OCI-LY7 (cell line): ENCODE results near the gene KCNK13. TPM values are rescaled to one million over a fixed set of nuclear protein-coding genes. Genes with fewer than 3 reads are reported as not detected.

ENCODE experiments used
- BruUV-seq: library from RNA; stranded (reverse); fragments of 400-500 nt; replicated peaks from 2 replicates; lab custom pipeline; 2021; lab: Mats Ljungman, UMichigan
- CTCF ChIA-PET: fragments of 300-600 bp; sonication (Branson Sonifier 250); formaldehyde crosslinking; loops from one replicate; lab custom pipeline; 2022; ENCODE audit warnings: antibody characterized with exemption; ENCODE audit not compliant: unreplicated experiment; lab: Charles Lee
- POLR2A ChIA-PET: fragments of 300-600 bp; sonication (Branson Sonifier 250); formaldehyde crosslinking; loops from one replicate; lab custom pipeline; 2022; ENCODE audit warnings: antibody characterized with exemption; lab: Charles Lee
- DNase-seq: peaks from one replicate; pipeline ENCODE4 v3.0.0-alpha.2; 2015; ENCODE audit warnings: low spot score
- H2AFZ ChIP-seq: fragments of 200-600 bp; sonication (generic), shearing (Covaris generic); 2 replicates; pipeline ENCODE4 v1.6.1; 2014; ENCODE audit warnings: mild to moderate bottlenecking, antibody characterized with exemption, low read length, moderate library complexity
- H3K27ac ChIP-seq: fragments of 200-600 bp; sonication (generic); 2 replicates; pipeline ENCODE4 v1.5.1; 2014; ENCODE audit warnings: mixed run types, low read depth, mild to moderate bottlenecking, moderate library complexity, low read length, inconsistent platforms; ENCODE audit not compliant: poor library complexity, severe bottlenecking
- H3K36me3 ChIP-seq: fragments of 200-600 bp; sonication (generic); 2 replicates; pipeline ENCODE4 v1.6.1; 2014; ENCODE audit warnings: mild to moderate bottlenecking, antibody characterized with exemption, low read length, moderate library complexity, mixed read lengths; ENCODE audit not compliant: insufficient read depth
- H3K4me1 ChIP-seq: fragments of 200-600 bp; sonication (generic); 2 replicates; pipeline ENCODE4 v1.5.1; 2014; ENCODE audit warnings: mild to moderate bottlenecking, low read length; ENCODE audit not compliant: insufficient read depth, poor library complexity, severe bottlenecking
- H3K4me2 ChIP-seq: fragments of 200-600 bp; sonication (generic); 2 replicates; pipeline ENCODE4 v1.6.1; 2014; ENCODE audit warnings: mild to moderate bottlenecking, low read length
- H3K4me3 ChIP-seq: fragments of 200-600 bp; sonication (generic); 2 replicates; pipeline ENCODE4 v1.5.1; 2014; ENCODE audit warnings: mild to moderate bottlenecking, low read depth, low read length; ENCODE audit not compliant: poor library complexity, severe bottlenecking
- H3K79me2 ChIP-seq: fragments of 200-600 bp; sonication (generic); 2 replicates; pipeline ENCODE4 v1.6.1; 2016; ENCODE audit warnings: low read depth, mild to moderate bottlenecking, low read length, moderate library complexity, mixed read lengths; ENCODE audit not compliant: insufficient read depth
- H3K9me2 ChIP-seq: fragments of 200-600 bp; sonication (generic); 2 replicates; pipeline ENCODE4 v1.6.1; 2016; ENCODE audit warnings: mild to moderate bottlenecking, low read length, mixed read lengths; ENCODE audit not compliant: insufficient read depth
- H3K9me3 ChIP-seq: fragments of 200-600 bp; sonication (generic); 2 replicates; pipeline ENCODE4 v1.6.1; 2014; ENCODE audit warnings: mild to moderate bottlenecking, mixed run types, low read length, mixed read lengths
- H4K20me1 ChIP-seq: fragments of 200-600 bp; sonication (generic); 2 replicates; pipeline ENCODE4 v1.6.1; 2014; ENCODE audit warnings: mild to moderate bottlenecking, antibody characterized with exemption, low read length, moderate library complexity, mixed read lengths; ENCODE audit not compliant: insufficient read depth
- CTCF ChIP-seq: fragments of 200-600 bp; sonication (generic); conservative IDR thresholded peaks from 2 replicates; pipeline ENCODE4 v1.5.1; 2014; ENCODE audit warnings: mild to moderate bottlenecking, antibody characterized with exemption, low read length, moderate library complexity, mixed read lengths
- EZH2phosphoT487 ChIP-seq: fragments of 200-600 bp; sonication (generic); IDR thresholded peaks from 2 replicates; pipeline ENCODE4 v1.6.1; 2018; ENCODE audit warnings: low read depth, borderline replicate concordance, mild to moderate bottlenecking, mixed run types, antibody characterized with exemption, low read length, moderate library complexity, mixed read lengths
- intact Hi-C: fragments of 100-400 bp; cut with micrococcal nuclease; formaldehyde crosslinking; loops from one replicate; pipeline ENCODE4 v1.10.0; 2022; ENCODE audit not compliant: unreplicated experiment
- total RNA-seq, 2 experiments: library from RNA; depleted of rRNA in 1 of 2; stranded (reverse); fragments of >200 nt in 1 of 2; shearing (Covaris generic) in 1 of 2; gene quantifications; 2 replicates each; pipeline ENCODE4 v1.2.3, GENCODE V29; 2014 to 2022

KCNK13 gene
- total RNA-seq, 2 experiments from 2014 or later = not detected

GRCh38 chr14:90058876-90059458 is 2.8 kb upstream of the KCNK13 start:
- no TSS peak for BruUV-seq

GRCh38 chr14:90060312-90060964 is 1.4 kb upstream of the KCNK13 start:
- BruUV-seq = no TSS peak

More at GRCh38 chr14:90058876-90059458, 2.8 kb upstream of the KCNK13 start:
- Histone ChIP-seq H3K9me3 (peaks cover 4% of the 10 kb centered on the region; the same call in 1 of the 2 replicates), H3K36me3 (no peaks in the 10 kb centered on the region), H4K20me1 (no peaks in the 10 kb centered on the region; the same call in 1 of the 2 replicates), H3K4me2 (peak overlapping the region; percentile 41; the same call in 1 of the 2 replicates), H3K4me3 (no peak overlapping the region), H2AFZ (no peak overlapping the region), H3K9me2 (no peaks in the 10 kb centered on the region), H3K27ac (no peak overlapping the region), H3K4me1 (no peaks in the 10 kb centered on the region), H3K79me2 (no peaks in the 10 kb centered on the region)
- intact Hi-C loops = no loop called here
- CTCF ChIA-PET = no interaction called here
- no peak for DNase-seq
- TF ChIP-seq EZH2phosphoT487 (no peak), CTCF (no peak)
- POLR2A ChIA-PET = interaction anchor here (0.9 kb wide), 1 partner anchor 11 kb away, joined by 3 read pairs; no protein-coding TSS in a partner anchor

More at GRCh38 chr14:90060312-90060964, 1.4 kb upstream of the KCNK13 start:
- no peaks in the 10 kb centered on the region; the same call in 1 of the 2 replicates for H4K20me1 ChIP-seq
- intact Hi-C loops = no loop called here
- H3K4me2 ChIP-seq = peak overlapping the region; percentile 49; the same call in 1 of the 2 replicates
- H3K9me3 ChIP-seq = peaks cover 4% of the 10 kb centered on the region; the same call in 1 of the 2 replicates
- peak; percentile 51 for TF ChIP-seq CTCF
- TF ChIP-seq EZH2phosphoT487 = no peak
- POLR2A ChIA-PET = no interaction called here
- H3K4me1 ChIP-seq = no peaks in the 10 kb centered on the region
- H2AFZ ChIP-seq = no peak overlapping the region
- CTCF ChIA-PET = no interaction called here
- no peak for DNase-seq
- H3K36me3 ChIP-seq = no peaks in the 10 kb centered on the region
- no peak overlapping the region for H3K4me3 ChIP-seq
- no peak overlapping the region for H3K27ac ChIP-seq
- no peaks in the 10 kb centered on the region for H3K9me2 ChIP-seq
- H3K79me2 ChIP-seq = no peaks in the 10 kb centered on the region
